SH-SY5Y (cell line): Measurements from ENCODE around the gene MESP2.

Experiments
- GATA2 ChIP-seq: IDR thresholded peaks from 2 replicates; pipeline ENCODE4 v1.6.1; 2011; ENCODE audit warnings: mild to moderate bottlenecking, low read depth, low read length
- GATA3 ChIP-seq: IDR thresholded peaks from 2 replicates; pipeline ENCODE4 v1.6.1; 2011; ENCODE audit warnings: low read depth, mild to moderate bottlenecking, low read length, moderate library complexity

- TF ChIP-seq GATA3 (no peak), GATA2 (no peak)
Measured at GRCh38 chr15:89755701-89756100, 20.4 kb upstream of the MESP2 start.
